Stomach (tissue), 4 donors: ENCODE measurements around the gene RBFOX2.

Experiments
- CTCF ChIP-seq, 7 experiments: fragments of 450-650 bp in 4 of 7; fragments of 200-600 bp in 3 of 7; sonication (generic) in 3 of 7; IDR thresholded peaks; one replicate each; pipeline ENCODE4 v1.5.1; 2016 to 2019; ENCODE audit warnings: antibody characterized with exemption in 7 of 7, control low read depth in 2 of 7, mild to moderate bottlenecking in 1 of 7
- POLR2A ChIP-seq, 4 donors: fragments of 450-650 bp; IDR thresholded peaks; one replicate each; pipeline ENCODE4 v1.6.1; 2016; ENCODE audit warnings: antibody characterized with exemption in 4 of 4, control low read depth in 2 of 4, mild to moderate bottlenecking in 1 of 4, moderate library complexity in 1 of 4

GRCh38 chr22:35703861-35704584 lies 324.6 kb downstream of the RBFOX2 start:
- TF ChIP-seq CTCF (IDR thresholded peaks at IDR 0.05): no peak
- no peak for TF ChIP-seq POLR2A (IDR thresholded peaks at IDR 0.05)
